Lung (tissue), 12 donors: Measurements from ENCODE around the gene CELF1. TPM values are rescaled to one million over a fixed set of nuclear protein-coding genes. Genes with fewer than 3 reads are reported as not detected.

ENCODE experiments used
- ATAC-seq: fragments of 200-7000 bp; cut with Tn5 transposase; one replicate; pipeline ENCODE4 v1.9.1; 2020; ENCODE audit warnings: moderate number of reproducible peaks; ENCODE audit not compliant: insufficient read depth, low FRiP score
- DNase-seq, 3 donors: peaks; one replicate each; pipeline ENCODE4 v3.0.0-alpha.2; 2013 to 2017
- H3K27ac ChIP-seq, 2 donors: one replicate each; pipeline ENCODE4 v1.5.1; 2013; ENCODE audit warnings: mild to moderate bottlenecking in 2 of 2, moderate library complexity in 2 of 2, control low read depth in 1 of 2, inconsistent platforms in 1 of 2, low read depth in 1 of 2, low read length in 1 of 2
- H3K27me3 ChIP-seq, 3 donors: one replicate each; pipeline ENCODE4 v1.5.1; 2013; ENCODE audit warnings: low read length in 2 of 3; ENCODE audit not compliant: control insufficient read depth in 3 of 3, insufficient read depth in 3 of 3
- H3K36me3 ChIP-seq, 4 donors: one replicate each; pipeline ENCODE4 v1.5.1; 2013; ENCODE audit warnings: low read length in 4 of 4, mild to moderate bottlenecking in 1 of 4, moderate library complexity in 1 of 4; ENCODE audit not compliant: control insufficient read depth in 4 of 4, insufficient read depth in 4 of 4
- H3K4me1 ChIP-seq, 5 donors: one replicate each; pipeline ENCODE4 v1.5.1; 2013; ENCODE audit warnings: low read length in 5 of 5, mild to moderate bottlenecking in 2 of 5, moderate library complexity in 1 of 5; ENCODE audit not compliant: control insufficient read depth in 5 of 5, insufficient read depth in 5 of 5
- H3K4me3 ChIP-seq: one replicate; pipeline ENCODE4 v1.5.1; 2013; ENCODE audit warnings: mild to moderate bottlenecking, control low read depth, moderate library complexity
- H3K9ac ChIP-seq, 2 donors: one replicate each; pipeline ENCODE4 v1.5.1; 2013; ENCODE audit warnings: low read length in 2 of 2, control low read depth in 1 of 2; ENCODE audit not compliant: insufficient read depth in 1 of 2
- H3K9me3 ChIP-seq, 4 donors: one replicate each; pipeline ENCODE4 v1.5.1; 2013; ENCODE audit warnings: low read length in 3 of 4, mild to moderate bottlenecking in 1 of 4, moderate library complexity in 1 of 4; ENCODE audit not compliant: control insufficient read depth in 4 of 4, insufficient read depth in 3 of 4
- CTCF ChIP-seq: IDR thresholded peaks from 2 replicates; pipeline ENCODE4 v1.5.1; 2012; ENCODE audit warnings: mild to moderate bottlenecking; ENCODE audit errors: control extremely low read depth, extremely low read depth
- WGBS, 2 donors: extraction: QIAGEN DNeasy Blood & Tissue Kit; methylation state at CpG; one replicate each; pipeline ENCODE4 v1.1.7; 2013; 5-methylcytosine and 5-hydroxymethylcytosine counted together
- polyA plus RNA-seq, 2 donors: library from polyadenylated mRNA; stranded (reverse); fragments of 200-250 nt; gene quantifications; one replicate each; pipeline ENCODE4 v1.2.1, GENCODE V29; 2013
- total RNA-seq, 2 donors: library from RNA; depleted of rRNA in 1 of 2; stranded (reverse); fragments of >200 nt in 1 of 2; gene quantifications; one replicate each; pipeline ENCODE4 v1.2.1, GENCODE V29; 2014 to 2021
- donor health status: control.
- donor health status: control.
- donor health status: Bipolar disorder and iron deficiency.
- donor health status: healthy.
- donor health status: DM: yes; HTN: yes; CAD: no.

The CELF1 gene
- total and polyA plus RNA-seq, 4 donors, result 32.2 to 184 (median 63.8) TPM

- peak in 2 of 3 donors; percentile 61 to 66 for DNase-seq
- Histone ChIP-seq H3K9ac (no peak overlapping the region), H3K27ac (peak overlapping the region in 1 of 2 donors; percentile 61), H3K27me3 (no peaks in the 10 kb centered on the region), H3K4me3 (no peak overlapping the region), H3K36me3 (peaks cover 15 to 26% (median 21%) of the 10 kb centered on the region in 4 donors), H3K9me3 (no peaks in the 10 kb centered on the region), H3K4me1 (peaks cover 0 to 18% (median 7%) of the 10 kb centered on the region in 5 donors)
- TF ChIP-seq CTCF, result no peak
- 41 to 52% methylated on average over 5 of the region's 5 CpGs for WGBS, 2 donors
- ATAC-seq, result no peak
Measured at GRCh38 chr11:47466201-47466600, 86.7 kb downstream of the CELF1 start.

GRCh38 chr11:47464483-47464882 lies 88.4 kb downstream of the CELF1 start:
- WGBS, 2 donors, result 87 to 93% methylated on average over 5 of the region's 5 CpGs
- H3K4me3 ChIP-seq, result no peak overlapping the region
- H3K27ac ChIP-seq, result no peak overlapping the region
- H3K36me3 ChIP-seq, result peaks cover 0 to 16% (median 10%) of the 10 kb centered on the region in 4 donors
- H3K9ac ChIP-seq, result no peak overlapping the region
- H3K9me3 ChIP-seq, result no peaks in the 10 kb centered on the region
- TF ChIP-seq CTCF, result no peak
- peaks cover 0 to 18% (median 7%) of the 10 kb centered on the region in 5 donors for H3K4me1 ChIP-seq
- H3K27me3 ChIP-seq, result no peaks in the 10 kb centered on the region
- ATAC-seq, result no peak
- DNase-seq, result no peak

- no peak overlapping the region for H3K4me3 ChIP-seq
- no peaks in the 10 kb centered on the region for H3K27me3 ChIP-seq
- TF ChIP-seq CTCF, result no peak
- no peak for DNase-seq
- H3K36me3 ChIP-seq, result peaks cover 0 to 8% (median 2%) of the 10 kb centered on the region in 4 donors
- ATAC-seq, result no peak
- WGBS, 2 donors, result 96% methylated on average over 7 of the region's 7 CpGs
- peaks cover 0 to 12% (median 4%) of the 10 kb centered on the region in 5 donors for H3K4me1 ChIP-seq
- H3K9ac ChIP-seq, result no peak overlapping the region
- no peak overlapping the region for H3K27ac ChIP-seq
- H3K9me3 ChIP-seq, result no peaks in the 10 kb centered on the region
Measured at GRCh38 chr11:47461876-47462275, 91.1 kb downstream of the CELF1 start.

GRCh38 chr11:47460571-47461235 lies 92.2 kb downstream of the CELF1 start:
- no peak overlapping the region for H3K4me3 ChIP-seq
- H3K4me1 ChIP-seq, result peaks cover 0 to 3% (median 0%) of the 10 kb centered on the region in 5 donors
- no peak for DNase-seq
- ATAC-seq, result no peak
- no peak overlapping the region for H3K27ac ChIP-seq
- H3K27me3 ChIP-seq, result no peaks in the 10 kb centered on the region
- TF ChIP-seq CTCF, result no peak
- H3K9me3 ChIP-seq, result no peaks in the 10 kb centered on the region
- H3K9ac ChIP-seq, result no peak overlapping the region
- WGBS, 2 donors, result 93 to 99% methylated on average over 2 of the region's 2 CpGs
- H3K36me3 ChIP-seq, result peaks cover 0 to 8% (median 2%) of the 10 kb centered on the region in 4 donors
